KG1 (cell line): Measurements from ENCODE around the gene PMPCA.
A peak's percentile ranks its signal among the peaks of the same experiment; 100 is the strongest.

ENCODE experiments used
- DNase-seq: peaks from one replicate; lab custom pipeline; 2025; lab: John Stamatoyannopoulos, UW

Gene PMPCA, protein sequence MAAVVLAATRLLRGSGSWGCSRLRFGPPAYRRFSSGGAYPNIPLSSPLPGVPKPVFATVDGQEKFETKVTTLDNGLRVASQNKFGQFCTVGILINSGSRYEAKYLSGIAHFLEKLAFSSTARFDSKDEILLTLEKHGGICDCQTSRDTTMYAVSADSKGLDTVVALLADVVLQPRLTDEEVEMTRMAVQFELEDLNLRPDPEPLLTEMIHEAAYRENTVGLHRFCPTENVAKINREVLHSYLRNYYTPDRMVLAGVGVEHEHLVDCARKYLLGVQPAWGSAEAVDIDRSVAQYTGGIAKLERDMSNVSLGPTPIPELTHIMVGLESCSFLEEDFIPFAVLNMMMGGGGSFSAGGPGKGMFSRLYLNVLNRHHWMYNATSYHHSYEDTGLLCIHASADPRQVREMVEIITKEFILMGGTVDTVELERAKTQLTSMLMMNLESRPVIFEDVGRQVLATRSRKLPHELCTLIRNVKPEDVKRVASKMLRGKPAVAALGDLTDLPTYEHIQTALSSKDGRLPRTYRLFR

DNA sequence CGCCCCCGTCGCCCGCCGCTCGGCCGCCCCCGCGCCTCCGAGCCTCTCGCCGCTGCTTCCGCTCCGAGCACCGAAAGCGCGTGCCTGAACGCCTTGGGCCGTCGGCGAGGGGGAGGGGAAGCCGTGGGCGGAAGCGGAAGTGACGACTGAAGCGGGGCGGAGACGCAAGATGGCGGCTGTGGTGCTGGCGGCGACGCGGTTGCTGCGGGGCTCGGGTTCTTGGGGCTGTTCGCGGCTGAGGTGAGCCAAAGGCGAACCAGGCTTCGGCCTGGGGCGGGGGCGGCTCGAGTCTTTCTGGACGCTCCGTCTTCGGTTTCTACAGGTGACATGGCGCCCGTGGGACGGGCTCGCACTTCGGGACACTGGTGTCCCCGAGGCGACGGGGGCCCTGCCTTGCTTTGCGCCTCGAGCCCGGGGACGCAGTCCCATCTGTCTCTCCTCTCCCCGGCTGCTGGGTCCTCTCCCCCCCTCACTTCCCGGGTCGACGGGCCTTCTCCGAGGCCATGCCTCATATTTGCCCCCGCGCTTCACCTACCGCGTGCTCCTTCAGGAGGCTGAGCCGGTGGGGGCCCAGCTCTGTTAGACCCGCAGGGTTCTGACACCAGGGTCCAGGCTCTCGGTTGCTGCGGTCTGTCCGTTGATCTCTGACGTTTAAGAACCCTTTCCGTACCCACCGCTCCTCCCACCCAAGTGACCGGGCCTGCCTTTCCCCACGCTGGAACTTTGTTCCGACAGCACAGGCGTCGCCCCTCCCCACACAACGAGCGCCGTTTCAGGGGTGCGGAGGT lies at the start of gene PMPCA, which contains the start of gene ENTR1:
Gene PMPCA (plus strand): TSS at position 159 of the 788 bp plus-strand sequence. CDS start 11 bp downstream, at position 170.
Gene ENTR1 (minus strand): TSS at position 115 of the 788 bp plus-strand sequence. CDS start 217 bp downstream, outside the sequence.
- DNase-seq: peak; percentile 66

- no peak for DNase-seq
Observed at GRCh38 chr9:136361047-136361753, 49.3 kb upstream of the PMPCA start.

GRCh38 chr9:136361754-136362449 lies 48.6 kb upstream of the PMPCA start:
- no peak for DNase-seq

DNA sequence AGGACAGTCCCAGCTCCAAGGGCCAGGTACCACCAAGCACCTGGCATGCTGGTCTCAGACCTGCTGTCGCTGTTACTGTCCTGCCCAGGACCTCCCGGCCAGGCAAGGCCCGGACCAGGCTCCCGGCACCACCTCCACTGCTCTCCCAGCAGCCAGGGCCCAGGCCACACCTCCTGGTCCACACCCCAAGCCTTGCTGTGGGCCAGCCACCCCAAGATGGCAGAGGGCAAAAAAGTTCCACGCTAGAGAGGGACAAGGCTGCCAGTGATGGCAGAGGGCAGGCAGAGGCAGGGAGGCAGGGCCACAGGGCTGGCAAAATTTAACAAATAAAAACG lies 48.0 kb upstream of the PMPCA start:
- no peak for DNase-seq

DNA sequence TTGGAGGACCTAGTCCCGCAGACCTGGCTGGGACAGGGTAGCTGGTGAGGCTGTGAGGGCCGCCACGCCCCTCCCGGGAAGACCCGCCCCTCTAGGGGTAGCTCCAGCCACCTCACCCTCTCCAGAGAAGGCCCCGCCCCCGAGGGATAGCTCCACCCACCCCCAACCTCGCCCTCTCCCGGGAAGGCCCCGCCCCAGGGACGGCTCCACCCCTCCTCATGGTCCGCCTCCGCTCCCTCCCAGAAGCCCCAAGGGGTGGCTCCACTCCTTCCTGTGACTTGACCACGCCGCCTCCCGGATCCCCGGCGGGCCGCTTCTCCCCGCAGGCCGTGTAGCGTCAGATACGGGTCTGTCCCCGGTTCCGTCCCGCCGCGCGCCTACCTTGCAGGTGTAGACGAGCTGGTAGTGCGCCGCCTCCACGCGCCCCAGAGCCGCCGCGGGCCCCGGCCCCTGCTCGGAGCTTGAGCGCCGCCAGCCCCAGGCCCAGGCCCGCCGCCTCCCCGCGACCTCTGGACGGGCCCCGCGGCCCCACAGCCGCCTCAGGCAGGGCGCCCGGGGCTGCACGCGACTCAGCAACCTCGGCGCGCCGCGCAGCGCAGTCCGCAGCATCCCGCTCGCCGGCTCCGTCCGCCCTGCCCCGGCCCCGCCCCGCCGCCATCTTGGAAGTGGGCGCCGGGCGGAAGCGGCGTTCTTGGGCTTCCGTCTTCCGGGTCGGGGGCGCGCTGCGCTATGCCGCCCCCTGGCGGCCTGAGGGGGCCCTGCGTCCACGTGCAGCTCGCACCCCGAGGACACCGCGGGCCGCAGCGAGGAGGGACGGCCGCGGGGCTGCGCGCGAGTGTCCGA lies 47.1 kb upstream of the PMPCA start, which contains the start of gene DNLZ:
Gene DNLZ (minus strand): TSS at position 639 of the 843 bp plus-strand sequence. CDS start 30 bp downstream, at position 609.
- DNase-seq: peak; percentile 66

GRCh38 chr9:136363949-136364748 lies 46.3 kb upstream of the PMPCA start:
- no peak for DNase-seq

- DNase-seq: no peak
Observed at GRCh38 chr9:136364942-136365774, 45.3 kb upstream of the PMPCA start.

DNA sequence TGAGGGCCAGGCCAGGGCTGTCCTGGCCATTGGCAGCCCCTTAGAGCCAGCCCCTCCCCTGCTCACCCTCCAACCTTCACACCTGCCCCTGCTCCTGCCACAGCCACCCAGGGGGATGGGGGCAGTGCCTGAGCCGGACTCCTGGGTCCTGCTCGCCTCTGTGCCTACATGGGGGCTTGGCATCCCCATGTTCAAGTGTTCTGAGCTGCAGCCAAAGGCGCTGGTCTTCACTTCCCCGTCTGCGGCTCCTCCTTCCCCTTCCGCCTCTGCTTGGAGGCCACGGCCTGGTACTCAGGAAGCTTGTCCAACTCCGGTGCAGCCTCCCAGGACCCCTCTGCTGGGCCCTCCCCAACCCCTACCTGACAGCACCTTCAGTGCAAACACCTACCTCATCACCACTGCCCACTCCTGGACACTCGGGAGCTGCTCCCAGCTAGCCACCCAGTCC lies 44.7 kb upstream of the PMPCA start:
- no peak for DNase-seq

DNA sequence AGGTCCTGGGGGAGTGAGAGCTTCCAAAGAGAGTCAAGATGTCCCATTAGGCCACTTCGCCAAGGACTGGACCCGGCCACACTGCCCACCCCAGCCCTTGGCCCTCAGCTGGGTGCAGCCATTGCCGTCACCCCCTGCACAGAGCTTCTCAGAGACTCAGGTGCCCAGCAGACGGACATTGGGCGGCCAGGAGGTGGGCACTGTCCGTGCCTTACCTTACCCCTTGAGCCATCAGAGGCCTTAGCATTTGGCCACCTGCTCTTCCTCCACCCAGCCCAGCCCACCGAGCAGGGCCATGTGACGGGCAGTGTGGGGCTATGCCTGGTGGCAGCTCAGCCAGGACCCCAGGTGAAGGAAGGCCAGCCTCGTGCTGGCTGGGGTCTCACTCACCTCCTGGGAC lies 43.6 kb upstream of the PMPCA start:
- no peak for DNase-seq

DNA sequence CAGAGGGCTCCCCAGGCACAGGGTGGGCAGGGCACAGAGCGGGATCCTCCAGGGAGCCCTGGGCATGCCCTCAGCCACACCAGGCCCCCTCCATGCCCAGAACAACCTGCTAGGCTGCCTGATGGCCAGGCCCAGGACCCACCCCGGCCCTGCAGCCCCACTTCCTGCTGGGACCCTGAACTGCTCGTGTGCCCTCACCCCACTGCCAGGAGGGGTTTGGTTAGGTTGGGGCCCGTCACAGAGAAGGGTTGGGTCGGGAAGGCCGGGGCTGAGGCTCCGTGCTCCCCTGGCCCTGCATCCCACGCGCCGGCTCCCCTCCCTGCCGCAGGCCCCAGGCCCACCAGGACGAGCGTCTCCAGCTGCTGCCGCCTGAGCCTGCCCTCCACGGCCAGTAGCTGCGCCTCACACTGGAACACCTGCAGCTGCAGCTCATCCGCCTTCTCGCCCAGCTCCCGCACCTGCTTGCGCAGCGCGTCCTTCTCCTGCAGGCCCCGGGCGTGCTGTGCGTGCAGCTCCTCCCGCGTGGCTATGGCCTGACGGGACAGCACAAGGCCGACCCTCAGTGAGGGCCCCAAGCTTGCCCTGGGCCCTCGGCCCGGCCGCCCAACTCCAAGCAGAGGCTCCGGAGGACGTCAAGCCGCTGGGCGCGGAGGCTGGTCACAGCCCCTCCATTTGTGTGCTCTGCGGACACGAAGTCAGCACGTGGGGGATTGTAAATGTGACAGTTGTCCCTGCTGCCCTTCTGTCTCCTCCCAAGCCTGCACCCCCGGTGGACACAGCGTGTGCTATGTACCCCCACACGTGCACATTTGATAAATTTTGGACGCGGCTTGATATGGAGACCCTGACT lies 42.9 kb upstream of the PMPCA start:
- no peak for DNase-seq

DNA sequence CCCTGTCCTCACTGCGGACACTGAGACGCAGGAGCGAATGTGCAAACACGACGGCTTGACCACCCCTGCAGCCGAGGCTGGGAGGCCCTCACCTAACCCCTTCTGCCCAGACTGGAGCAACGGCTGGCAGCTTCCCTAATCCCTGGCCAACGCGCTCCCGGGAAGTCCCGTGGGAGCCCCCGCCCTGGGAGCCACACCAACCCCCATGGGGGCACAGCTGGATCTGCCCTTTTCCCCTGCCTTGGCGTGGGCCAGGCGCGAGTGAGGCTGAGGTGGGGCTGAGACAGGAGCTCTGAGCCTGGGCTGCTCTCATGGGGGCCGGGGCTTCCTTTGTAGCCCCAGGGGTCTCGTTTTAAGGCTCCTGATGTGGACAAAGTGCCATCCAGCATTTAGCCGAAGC lies 42.3 kb upstream of the PMPCA start:
- no peak for DNase-seq

DNA sequence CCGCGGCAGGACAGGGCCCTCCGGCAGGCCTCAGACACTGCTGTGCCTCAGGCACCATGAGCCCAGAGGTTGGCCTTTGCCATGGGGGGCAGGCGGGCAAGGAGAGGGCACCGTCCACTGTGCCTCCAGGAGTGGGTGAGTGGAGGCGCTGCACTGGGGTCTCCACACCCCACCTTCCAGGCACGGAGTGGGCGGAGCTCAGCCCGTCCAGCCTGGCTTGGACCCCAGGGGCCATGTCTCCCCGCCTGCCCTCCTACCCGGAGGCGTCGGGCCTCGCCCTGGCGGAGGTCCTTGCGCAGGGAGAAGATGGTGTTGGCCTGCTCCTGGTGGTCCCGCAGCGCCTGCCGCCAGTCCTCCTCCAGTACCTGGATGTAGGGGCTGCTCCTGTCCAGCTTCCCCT lies 40.4 kb upstream of the PMPCA start:
- DNase-seq: no peak

GRCh38 chr9:136370687-136371532 lies 39.5 kb upstream of the PMPCA start:
- no peak for DNase-seq

DNA sequence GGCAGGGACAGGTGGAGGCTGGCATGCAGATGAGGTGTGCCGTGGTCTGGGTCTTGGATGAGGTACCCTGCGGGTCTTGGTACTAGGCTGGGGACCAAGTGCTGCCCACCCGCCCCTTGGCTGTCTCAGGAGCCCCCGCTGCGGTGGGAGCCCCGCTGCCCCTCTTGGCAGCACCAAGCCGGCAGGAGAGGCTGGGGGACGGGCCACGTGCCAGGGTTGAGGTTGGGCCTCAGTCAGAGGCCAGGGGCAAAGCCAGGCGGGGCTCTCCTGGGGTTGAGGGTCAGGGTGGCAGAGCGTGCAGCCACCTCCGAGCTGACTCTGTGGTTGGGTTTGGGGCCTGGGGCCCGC lies 39.0 kb upstream of the PMPCA start:
- no peak for DNase-seq

DNA sequence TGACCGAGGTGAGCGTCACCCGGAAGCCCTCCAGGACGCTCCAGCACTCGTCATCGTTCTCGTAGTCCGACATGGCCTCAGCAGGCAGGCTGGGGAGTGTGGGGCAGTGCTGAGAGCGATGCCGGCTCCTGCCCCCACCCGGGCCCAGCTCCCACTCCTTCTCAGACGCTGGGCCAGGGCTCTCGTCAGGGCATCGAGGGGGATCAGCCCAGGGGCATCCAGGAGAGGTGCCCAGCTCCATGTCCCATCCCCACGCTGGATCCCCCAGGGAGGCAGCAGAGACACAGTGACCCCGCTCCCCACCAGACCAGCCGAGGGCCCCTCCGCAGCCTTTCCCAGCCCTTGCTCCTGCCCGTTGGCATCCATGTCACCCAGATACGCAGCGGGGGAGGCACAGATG lies 38.5 kb upstream of the PMPCA start:
- DNase-seq: no peak

DNA sequence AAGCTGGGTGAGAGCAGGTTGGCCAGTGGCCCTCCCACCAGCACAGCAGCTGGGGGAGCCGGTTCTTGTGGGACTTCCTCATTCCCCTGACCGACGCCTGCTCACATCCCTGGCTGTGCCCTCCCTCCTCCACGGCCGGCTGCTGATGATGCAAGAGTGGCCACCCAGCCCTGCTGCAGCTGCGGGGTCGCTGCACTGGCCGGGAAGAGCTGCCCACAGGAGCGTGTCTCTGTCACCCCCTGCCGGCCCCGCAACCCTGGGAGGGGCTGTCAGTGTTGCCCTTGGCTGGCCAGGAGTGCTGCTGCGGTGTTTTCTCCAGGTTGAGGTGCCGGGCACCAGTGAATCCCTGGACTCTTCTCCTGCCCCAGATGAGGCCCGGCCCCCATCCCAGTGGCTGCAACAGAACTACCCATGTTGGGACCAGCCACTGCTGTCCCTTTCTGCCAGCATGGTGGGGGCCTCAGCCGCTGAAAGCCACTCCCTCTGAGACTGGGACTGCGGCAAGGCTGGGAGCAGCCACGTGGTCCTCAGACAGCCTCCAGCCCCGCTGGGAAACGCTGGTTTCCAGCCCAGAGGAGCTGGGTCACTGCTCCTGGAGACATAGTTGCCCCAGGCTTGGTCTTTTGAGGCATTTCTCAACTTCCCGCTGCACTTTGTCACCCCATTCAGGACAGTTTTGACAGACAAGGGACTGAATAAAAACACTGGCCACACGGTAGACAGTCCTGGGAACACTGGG lies 37.7 kb upstream of the PMPCA start:
- DNase-seq: peak; percentile 8
